Neuron (in vitro differentiated cells): ENCODE results near the gene NUBP1.
A peak's percentile ranks its signal among the peaks of the same experiment; 100 is the strongest.

Experiments used
- H2AFZ ChIP-seq: one replicate; pipeline ENCODE4 v1.6.1; 2013; ENCODE audit warnings: low read depth, mild to moderate bottlenecking, inconsistent platforms, low read length, moderate library complexity
- H3K27me3 ChIP-seq: one replicate; pipeline ENCODE4 v1.6.1; 2013; ENCODE audit warnings: low read length; ENCODE audit not compliant: insufficient read depth
- H3K36me3 ChIP-seq: one replicate; pipeline ENCODE4 v1.6.1; 2013; ENCODE audit warnings: low read length; ENCODE audit not compliant: insufficient read depth
- H3K4me1 ChIP-seq: one replicate; pipeline ENCODE4 v1.6.1; 2013; ENCODE audit warnings: low read length; ENCODE audit not compliant: insufficient read depth
- H3K4me3 ChIP-seq: 2 replicates; pipeline ENCODE4 v1.5.1; 2013; ENCODE audit warnings: mild to moderate bottlenecking, low read length, moderate library complexity
- H3K9me3 ChIP-seq: one replicate; pipeline ENCODE4 v1.6.1; 2013; ENCODE audit warnings: low read length

NUBP1 gene

DNA sequence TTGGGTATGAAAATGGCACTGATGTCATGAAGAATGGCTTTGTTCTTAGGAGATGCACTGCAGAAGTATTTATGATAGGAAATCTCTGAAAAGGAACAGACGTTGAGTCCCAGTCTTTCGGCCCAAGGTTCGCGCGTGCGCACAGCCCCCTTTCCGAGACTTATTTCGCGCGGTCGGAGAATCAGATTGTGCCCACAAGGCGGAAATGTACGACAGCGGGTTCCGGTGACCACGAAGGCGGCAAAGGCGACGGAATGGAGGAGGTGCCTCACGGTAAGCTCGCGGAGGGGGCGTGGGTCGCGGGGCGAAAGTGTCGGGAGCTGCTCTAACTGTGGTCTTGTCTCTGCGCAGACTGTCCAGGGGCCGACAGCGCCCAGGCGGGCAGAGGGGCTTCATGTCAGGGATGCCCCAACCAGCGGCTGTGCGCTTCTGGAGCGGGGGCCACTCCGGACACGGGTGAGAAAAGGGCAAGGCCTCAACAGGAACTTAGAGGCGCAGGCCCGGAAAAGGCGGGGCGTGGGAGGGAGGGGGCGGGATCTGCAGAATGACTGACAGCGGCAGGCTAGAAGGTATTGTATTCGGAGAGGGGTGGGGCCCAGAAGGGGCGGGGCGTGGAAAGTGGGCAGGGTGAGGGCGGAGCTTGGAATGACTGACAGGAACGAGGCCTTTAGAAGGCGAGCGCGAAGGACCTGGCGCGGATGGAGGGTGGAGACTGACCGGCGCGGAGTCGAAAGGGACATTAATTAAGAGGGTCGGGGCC is at the start of gene NUBP1:
NUBP1 (plus strand) TSS at position 233 of the 760 bp plus-strand sequence; CDS start at position 255, 22 bp downstream.
- no peaks in the 10 kb centered on the region for H3K9me3 ChIP-seq
- peak within 1 kb of the TSS; percentile 93 for H2AFZ ChIP-seq
- H3K27me3 ChIP-seq: no peaks in the 10 kb centered on the region
- H3K4me3 ChIP-seq: peak within 1 kb of the TSS; percentile 95
- peaks cover 8% of the 10 kb centered on the region for H3K36me3 ChIP-seq
- H3K4me1 ChIP-seq: peaks cover 3% of the 10 kb centered on the region

DNA sequence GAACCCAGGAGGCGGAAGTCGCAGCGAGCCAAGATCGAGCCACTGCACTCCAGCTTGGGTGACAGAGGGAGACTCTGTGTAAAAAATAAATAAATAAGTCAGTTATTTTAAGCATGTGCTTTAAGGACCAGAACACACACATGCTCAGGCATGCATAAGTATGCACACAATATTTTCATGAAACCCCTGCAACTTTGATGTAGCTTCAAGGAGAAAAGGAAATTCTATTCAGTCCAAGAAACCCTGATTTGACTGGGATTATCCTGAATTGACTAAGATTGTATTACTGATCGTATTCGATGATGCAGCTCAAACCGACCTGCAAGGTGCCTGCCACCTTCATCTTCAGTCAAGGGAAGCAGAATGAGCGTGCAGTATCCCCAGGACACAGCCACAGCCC is 49.8 kb upstream of the NUBP1 start:
- Histone ChIP-seq H3K27me3 (no peaks in the 10 kb centered on the region), H2AFZ (no peak overlapping the region), H3K4me1 (no peaks in the 10 kb centered on the region), H3K9me3 (no peaks in the 10 kb centered on the region), H3K36me3 (no peaks in the 10 kb centered on the region), H3K4me3 (no peak overlapping the region)

- Histone ChIP-seq H3K4me1 (no peaks in the 10 kb centered on the region), H3K4me3 (no peak overlapping the region), H3K36me3 (no peaks in the 10 kb centered on the region), H3K9me3 (no peaks in the 10 kb centered on the region), H3K27me3 (no peaks in the 10 kb centered on the region), H2AFZ (no peak overlapping the region)
Measured at GRCh38 chr16:10694306-10694705, 49.3 kb upstream of the NUBP1 start.

DNA sequence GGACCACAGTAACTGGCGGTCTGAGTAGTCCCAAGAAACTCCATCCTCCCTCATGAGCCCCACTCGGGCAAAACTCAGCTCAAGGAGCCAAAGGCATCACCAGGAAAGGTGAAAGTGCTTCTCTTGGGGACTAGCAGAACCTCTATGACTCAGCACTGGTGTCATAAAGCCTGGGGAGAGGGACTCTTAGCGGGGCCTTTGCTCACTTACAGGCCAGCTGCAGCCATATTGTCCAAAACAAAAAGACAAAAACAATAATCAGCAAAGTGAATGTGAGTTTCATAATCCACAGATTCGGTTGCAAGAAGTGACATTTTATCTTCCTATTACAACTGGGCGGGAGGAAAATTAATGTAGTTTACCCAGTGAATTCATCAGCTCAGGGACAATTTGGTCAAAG is 48.8 kb upstream of the NUBP1 start, which contains the start of gene TEKT5:
TEKT5 (minus strand) TSS at position 101 of the 400 bp plus-strand sequence; CDS start at position 44, 57 bp downstream.
- H3K4me1 ChIP-seq: no peaks in the 10 kb centered on the region
- H3K9me3 ChIP-seq: no peaks in the 10 kb centered on the region
- H2AFZ ChIP-seq: no peak within 1 kb of the TSS
- no peak within 1 kb of the TSS for H3K4me3 ChIP-seq
- no peaks in the 10 kb centered on the region for H3K36me3 ChIP-seq
- no peaks in the 10 kb centered on the region for H3K27me3 ChIP-seq

GRCh38 chr16:10699756-10700155 is 43.9 kb upstream of the NUBP1 start:
- Histone ChIP-seq H3K4me3 (no peak overlapping the region), H3K36me3 (no peaks in the 10 kb centered on the region), H3K27me3 (no peaks in the 10 kb centered on the region), H2AFZ (no peak overlapping the region), H3K9me3 (no peaks in the 10 kb centered on the region), H3K4me1 (no peaks in the 10 kb centered on the region)

DNA sequence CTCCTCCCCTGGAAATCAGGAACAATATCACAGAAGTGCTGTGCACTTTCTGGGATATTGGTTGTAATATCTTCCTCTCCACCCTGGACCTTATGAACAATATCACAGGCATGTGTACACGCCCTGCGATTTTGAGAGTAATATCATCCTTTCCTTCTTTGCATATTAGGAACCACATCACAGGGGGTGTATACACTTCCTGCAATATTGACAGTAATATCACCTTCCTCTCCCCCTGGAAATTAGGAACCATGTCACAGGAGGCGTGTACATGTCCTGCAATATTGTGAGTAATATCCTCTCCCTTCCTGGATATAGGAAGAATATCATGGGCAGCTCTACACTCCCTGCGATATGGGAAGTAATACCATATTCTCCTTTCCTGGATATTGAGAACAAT is 34.7 kb upstream of the NUBP1 start:
- Histone ChIP-seq H2AFZ (no peak overlapping the region), H3K27me3 (no peaks in the 10 kb centered on the region), H3K4me1 (no peaks in the 10 kb centered on the region), H3K4me3 (no peak overlapping the region), H3K36me3 (no peaks in the 10 kb centered on the region), H3K9me3 (no peaks in the 10 kb centered on the region)

GRCh38 chr16:10728003-10728887 is 15.4 kb upstream of the NUBP1 start:
- Histone ChIP-seq H3K9me3 (peaks cover 2% of the 10 kb centered on the region), H3K27me3 (no peaks in the 10 kb centered on the region), H2AFZ (no peak overlapping the region), H3K36me3 (no peaks in the 10 kb centered on the region), H3K4me1 (no peaks in the 10 kb centered on the region), H3K4me3 (no peak overlapping the region)

- H3K36me3 ChIP-seq: no peaks in the 10 kb centered on the region
- H3K9me3 ChIP-seq: peaks cover 2% of the 10 kb centered on the region
- no peaks in the 10 kb centered on the region for H3K27me3 ChIP-seq
- no peaks in the 10 kb centered on the region for H3K4me1 ChIP-seq
- no peak overlapping the region for H2AFZ ChIP-seq
- no peak overlapping the region for H3K4me3 ChIP-seq
Measured at GRCh38 chr16:10729104-10730048, 14.3 kb upstream of the NUBP1 start.

GRCh38 chr16:10731790-10732189 is 11.9 kb upstream of the NUBP1 start:
- no peaks in the 10 kb centered on the region for H3K4me1 ChIP-seq
- no peaks in the 10 kb centered on the region for H3K27me3 ChIP-seq
- H3K9me3 ChIP-seq: peaks cover 2% of the 10 kb centered on the region
- no peak overlapping the region for H3K4me3 ChIP-seq
- no peaks in the 10 kb centered on the region for H3K36me3 ChIP-seq
- no peak overlapping the region for H2AFZ ChIP-seq

DNA sequence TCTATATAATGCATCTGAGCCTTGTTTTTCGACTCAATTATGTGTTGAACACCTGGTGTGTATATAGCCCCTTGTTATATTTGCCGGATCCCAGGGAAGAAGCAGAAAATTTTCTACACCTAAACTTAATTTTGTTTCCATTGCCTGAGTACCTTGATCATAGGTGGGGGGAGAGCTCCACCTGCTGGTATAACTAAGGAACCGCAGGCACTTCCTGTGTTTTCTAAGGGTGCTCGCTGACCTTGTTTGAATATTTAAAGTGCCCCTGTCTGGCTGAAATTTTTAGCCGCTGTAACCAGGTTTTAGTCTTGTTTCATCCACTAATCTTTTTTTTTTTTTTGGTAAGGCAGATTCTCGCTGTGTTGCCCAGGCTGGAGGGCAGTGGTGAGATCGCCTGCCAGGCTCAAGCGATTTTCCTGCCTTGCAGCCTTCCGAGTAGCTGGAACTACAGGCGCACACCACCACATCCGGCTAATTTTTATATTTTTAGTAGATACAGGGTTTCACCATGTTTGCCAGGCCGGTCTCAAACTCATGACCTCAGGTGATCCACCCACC is 6.5 kb upstream of the NUBP1 start:
- no peaks in the 10 kb centered on the region for H3K36me3 ChIP-seq
- H3K4me1 ChIP-seq: no peaks in the 10 kb centered on the region
- H3K4me3 ChIP-seq: no peak overlapping the region
- no peaks in the 10 kb centered on the region for H3K27me3 ChIP-seq
- peaks cover 2% of the 10 kb centered on the region for H3K9me3 ChIP-seq
- H2AFZ ChIP-seq: peak overlapping the region; percentile 76

DNA sequence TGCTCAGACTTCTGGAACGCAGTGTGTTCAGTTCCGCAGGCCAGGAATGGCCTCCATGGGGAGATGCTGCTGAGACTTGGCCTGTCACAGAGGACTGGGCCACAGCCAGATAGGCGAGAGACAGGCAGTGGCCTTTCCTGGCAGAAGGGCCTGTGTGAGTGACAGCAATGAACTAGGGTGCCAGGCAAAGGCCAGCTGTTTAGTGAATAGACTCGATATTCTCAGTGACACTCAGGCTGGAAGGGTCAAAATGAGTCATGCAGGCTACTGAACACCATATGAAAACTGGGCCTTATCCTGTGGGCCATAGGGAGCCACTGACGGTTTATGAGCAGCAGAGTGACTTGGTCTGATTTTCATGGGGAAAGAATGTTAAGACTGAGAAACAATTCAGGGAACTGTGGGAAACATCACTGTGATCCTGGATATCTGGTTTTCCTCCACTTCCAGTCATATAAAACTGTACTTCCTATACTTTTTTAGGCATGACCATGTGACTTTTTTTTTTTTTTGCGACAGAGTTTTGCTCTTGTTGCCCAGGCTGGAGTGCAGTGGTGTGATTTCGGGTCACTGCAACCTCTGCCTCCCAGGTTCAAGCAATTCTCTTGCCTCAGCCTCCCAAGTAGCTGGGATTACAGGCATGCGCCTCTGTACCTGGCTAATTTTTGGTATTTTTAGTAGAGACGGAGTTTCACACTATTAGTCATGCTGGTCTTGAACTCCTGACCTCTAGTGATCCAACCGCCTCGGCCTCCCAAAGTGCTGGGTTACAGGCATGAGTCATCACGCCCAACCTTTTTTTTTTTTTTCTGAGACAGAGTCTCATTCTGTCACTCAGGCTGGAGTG is 5.2 kb upstream of the NUBP1 start:
- Histone ChIP-seq H3K4me3 (no peak overlapping the region), H3K27me3 (no peaks in the 10 kb centered on the region), H3K36me3 (no peaks in the 10 kb centered on the region), H2AFZ (no peak overlapping the region), H3K4me1 (peaks cover 3% of the 10 kb centered on the region), H3K9me3 (no peaks in the 10 kb centered on the region)
